NOMO-1 (cell line): ENCODE data around the gene AATK.
"Not testable (repeated sequence)": the region's sequence is repeated elsewhere in the genome, so short reads cannot be mapped to it uniquely, and the experiment has no call there.

Source experiments
- DNase-seq, 2 experiments: peaks; one replicate each; lab custom pipeline; 2025; ENCODE audit not compliant: unreplicated experiment in 2 of 2; lab: John Stamatoyannopoulos, UW

The AATK gene

DNA sequence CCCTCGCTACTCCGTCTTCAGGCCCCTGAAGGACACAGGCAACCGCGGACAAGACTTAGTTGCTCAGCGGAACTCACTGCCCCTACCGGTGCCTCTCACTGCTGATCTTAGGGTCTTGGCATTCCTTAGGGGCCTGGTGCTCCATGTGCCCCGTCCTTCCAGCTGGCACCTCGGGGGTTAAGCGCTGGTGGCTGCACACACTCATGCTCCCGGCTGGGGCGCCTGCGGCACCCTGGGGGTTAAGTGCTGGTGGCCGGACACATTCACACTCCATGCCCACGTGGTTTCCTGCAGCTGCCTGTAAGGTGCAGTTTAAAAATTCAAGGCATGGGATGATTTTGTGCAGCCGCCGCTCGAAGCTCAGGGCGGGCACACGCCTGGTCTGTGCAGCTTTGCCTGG, 86.0 kb downstream of the AATK start:
- DNase-seq, result no peak

DNA sequence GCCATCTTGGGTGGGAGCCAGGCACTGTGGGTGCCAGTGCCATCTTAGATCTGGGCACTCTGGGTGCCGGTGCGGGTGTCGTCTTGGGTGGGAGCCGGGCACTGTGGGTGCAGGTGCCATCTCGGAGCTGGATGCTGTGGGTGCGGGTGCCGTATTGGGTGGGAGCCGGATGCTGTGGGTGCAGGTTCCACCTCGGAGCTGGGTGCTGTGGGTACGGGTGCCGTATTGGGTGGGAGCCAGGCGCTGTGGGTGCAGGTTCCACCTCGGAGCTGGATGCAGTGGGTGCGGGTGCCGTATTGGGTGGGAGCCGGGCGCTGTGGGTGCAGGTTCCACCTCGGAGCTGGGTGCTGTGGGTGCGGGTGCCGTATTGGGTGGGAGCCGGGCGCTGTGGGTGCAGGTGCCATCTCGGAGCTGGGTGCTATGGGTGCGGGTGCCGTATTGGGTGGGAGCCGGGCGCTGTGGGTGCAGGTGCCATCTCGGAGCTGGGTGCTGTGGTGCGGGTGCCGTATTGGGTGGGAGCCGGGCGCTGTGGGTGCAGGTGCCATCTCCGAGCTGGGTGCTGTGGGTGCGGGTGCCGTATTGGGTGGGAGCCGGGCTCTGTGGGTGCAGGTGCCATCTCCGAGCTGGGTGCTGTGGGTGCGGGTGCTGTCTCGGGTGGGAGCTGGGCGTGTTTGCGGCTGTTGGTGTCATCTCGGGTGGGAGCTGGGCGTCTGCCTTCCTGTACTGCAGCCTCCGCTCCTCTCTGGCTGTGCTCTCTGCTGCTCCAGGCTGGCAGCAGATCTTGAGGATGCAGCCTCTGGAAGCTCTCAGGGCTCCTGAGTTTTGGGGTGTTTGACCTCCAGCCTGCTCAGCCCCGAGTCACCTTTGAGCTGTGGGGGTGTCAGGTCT, 87.8 kb downstream of the AATK start:
- DNase-seq, result not testable (repeated sequence)

GRCh38 chr17:81076141-81076679, 89.8 kb downstream of the AATK start:
- DNase-seq, result no peak

DNA sequence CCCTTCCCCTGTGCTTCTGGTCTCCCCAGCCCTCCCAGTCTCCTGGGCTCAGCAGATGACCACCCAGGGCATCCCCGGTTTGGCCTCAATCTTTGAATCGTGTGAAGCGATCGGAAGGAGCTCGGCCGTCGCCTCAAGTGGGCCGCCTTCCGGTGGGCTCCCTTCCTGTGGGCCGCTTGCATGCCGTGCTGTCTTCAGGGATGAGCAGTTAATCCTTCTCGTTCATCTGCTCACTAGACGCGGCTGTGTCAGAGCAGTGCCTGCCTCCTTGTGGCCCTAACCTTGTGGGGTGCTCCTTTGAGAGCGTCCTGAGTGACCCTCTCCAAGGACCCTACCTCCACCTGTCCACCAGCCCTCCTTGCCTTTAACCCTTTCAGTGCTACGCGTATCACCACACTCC, 90.7 kb downstream of the AATK start:
- DNase-seq, result no peak

- DNase-seq, result no peak
Measured at GRCh38 chr17:81074875-81075274, 91.1 kb downstream of the AATK start.

GRCh38 chr17:81073967-81074839, 91.8 kb downstream of the AATK start:
- no peak for DNase-seq

DNA sequence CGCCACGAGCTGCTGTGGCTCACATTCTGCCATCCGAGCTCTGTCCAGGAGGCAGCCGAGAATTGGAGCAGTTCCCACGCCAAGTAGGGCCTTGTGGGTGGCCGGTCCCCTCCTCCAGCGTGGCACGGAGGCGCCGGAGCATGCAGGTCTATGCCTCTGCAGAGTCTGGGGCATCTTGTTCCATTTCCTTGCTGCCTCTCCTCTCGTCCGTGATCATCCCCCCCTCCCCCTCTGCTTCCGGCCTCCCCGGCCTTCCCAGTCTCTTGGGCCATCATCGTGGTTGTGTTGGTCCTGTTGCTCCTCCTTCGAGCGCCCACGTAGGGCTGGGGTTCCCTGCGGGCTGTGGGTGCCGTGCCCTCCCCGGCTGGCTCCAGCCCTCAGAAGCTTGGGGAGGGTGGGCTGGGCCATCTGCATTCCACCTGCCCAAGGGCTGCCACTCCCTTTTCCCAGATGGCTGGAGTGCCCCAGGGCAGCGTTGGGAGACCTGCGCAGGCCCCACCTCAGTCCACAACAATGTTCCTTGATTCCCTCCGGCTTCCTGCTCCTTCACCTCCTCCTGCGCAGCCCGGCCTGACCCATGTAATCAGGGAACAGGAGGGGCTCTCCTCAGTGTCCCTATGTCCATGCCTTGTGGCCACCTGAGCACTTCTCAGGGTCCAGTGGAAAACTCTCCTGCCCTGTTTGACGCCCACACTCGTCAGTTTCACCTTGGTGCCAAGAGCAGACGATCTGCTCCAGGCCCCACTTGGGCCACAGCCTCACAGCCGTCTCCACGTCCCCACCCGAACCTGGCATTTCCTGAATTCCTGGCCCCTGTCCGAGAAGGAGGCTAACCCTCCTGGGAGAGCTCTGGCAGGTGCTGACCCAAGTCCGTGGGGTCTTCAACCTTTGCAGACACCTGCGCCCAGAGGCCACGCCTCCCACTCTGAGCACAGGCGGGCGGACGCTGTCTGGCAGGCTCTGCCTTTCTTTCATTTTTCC, 94.0 kb downstream of the AATK start:
- DNase-seq, result no peak

DNA sequence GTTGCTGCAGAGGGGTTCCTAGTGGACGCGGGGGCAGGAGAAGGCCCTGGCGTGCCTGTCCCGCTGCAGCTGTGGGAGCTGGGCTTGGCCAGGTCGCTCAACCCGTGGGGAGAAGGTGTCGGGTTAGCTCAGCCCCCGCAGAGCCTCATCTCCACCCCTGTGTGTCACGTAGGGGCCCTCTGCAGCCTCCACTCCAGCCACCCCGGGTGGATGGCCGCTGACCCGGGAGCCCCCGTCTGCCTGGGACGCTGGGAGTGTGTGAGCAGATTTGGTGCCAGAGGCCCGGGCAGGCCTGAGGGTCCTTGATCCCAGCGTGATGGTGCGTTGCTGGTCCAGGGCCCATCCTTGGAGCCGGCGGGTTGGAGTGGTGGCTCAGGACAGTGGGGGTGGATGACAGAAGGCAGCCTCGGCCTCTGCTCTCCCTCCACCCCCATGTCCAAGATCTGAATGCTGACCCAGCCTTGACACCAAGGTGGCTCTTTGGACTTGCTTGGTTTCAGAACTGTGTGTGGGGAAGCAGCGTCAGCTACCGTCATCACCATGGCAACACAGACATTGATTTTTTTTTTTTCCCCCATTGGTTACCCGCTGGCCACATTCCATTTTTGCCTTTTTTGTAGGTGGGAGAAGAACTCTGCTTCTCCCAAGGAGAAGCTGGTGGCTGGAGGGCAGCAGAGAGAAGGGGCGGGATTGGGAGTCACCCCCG, 95.3 kb downstream of the AATK start:
- DNase-seq, result no peak

DNA sequence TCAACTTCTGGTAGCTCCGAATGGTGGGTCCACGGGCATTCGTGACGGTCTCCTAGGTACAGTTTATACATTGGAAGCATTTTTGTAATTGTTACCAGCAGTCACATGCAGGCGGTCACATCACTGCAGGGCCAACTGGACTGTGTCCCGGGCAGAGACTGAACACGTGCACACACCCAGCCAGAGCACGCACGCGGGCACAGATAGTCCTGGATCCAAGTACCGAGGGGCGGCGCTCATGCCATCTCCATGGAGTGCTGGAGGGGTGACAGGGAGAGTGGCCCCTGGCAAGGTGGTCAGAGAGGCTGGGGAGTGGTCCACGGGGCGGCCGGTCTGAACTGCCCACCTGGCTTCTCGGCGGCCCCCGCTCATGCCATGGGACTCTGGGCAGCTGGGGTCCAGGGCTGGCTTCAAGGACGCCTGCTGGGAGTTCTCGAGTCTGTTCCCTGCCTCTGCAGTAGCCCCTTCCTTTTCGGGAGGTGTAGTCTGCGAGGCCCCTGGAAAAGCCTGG, 96.8 kb downstream of the AATK start:
- no peak for DNase-seq

DNA sequence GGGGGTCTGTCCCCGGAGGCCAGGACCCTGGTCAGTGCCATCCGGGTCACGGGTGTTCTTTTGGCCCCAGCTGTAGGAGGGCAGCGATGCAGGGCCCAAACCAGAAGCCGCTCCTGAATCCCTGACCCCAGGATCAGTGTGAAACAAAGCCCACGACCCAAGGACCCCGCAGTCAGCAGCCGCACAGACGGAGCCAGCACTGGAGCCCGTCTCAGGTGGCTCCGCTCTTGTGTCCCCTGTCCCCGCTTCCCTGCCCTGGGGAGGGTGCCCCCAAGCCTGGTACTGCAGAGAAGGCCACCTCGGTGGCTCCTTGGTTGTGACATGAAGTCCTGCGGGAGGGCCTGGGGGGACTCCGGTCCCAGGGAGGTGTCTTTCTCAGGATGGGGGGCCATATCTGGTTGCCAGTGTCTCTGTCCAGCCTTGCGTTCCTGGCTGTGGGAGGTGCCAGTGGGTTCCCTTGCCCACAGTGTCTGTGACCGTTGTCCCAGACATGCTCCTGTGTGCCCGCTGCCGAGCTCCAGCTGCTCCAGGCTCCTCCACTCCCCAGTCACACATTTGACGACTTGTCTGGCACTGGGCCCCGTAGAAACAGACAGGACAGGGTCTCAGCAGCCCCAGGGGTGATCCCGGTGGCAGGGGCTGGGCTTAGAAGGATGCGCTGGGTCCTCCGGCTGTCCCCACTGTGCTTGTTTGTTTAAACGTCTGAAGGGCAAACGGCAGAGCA, 97.4 kb downstream of the AATK start:
- DNase-seq, result no peak

GRCh38 chr17:81067391-81067811, 98.6 kb downstream of the AATK start:
- no peak for DNase-seq
